CD1c-positive myeloid dendritic cell (primary cell): ENCODE measurements around the gene MEAK7.

Experiments used
- DNase-seq: peaks from one replicate; pipeline ENCODE4 v3.0.0-alpha.2; 2016; ENCODE audit errors: extremely low spot score

MEAK7 gene

GRCh38 chr16:84513123-84513522 is 8.7 kb upstream of the MEAK7 start:
- no peak for DNase-seq

GRCh38 chr16:84511831-84512230 is 7.4 kb upstream of the MEAK7 start:
- no peak for DNase-seq

GRCh38 chr16:84511180-84511800 is 6.8 kb upstream of the MEAK7 start:
- DNase-seq: peak; percentile 91

- no peak for DNase-seq
These were observed 4.8 kb upstream of the MEAK7 start for GRCh38 chr16:84509032-84509950.

GRCh38 chr16:84508502-84508901 is 4.0 kb upstream of the MEAK7 start:
- no peak for DNase-seq

GRCh38 chr16:84507011-84507982 is 2.8 kb upstream of the MEAK7 start:
- peak; percentile 52 for DNase-seq

- no peak for DNase-seq
These were observed 1.1 kb upstream of the MEAK7 start for GRCh38 chr16:84505249-84506187.

GRCh38 chr16:84503751-84504395 is 586 bp downstream of the MEAK7 start:
- DNase-seq: no peak

GRCh38 chr16:84502581-84502980 is 1.9 kb downstream of the MEAK7 start:
- no peak for DNase-seq

GRCh38 chr16:84502075-84502474 is 2.4 kb downstream of the MEAK7 start:
- DNase-seq: no peak

GRCh38 chr16:84501077-84501735 is 3.3 kb downstream of the MEAK7 start:
- no peak for DNase-seq

GRCh38 chr16:84500531-84500930 is 3.9 kb downstream of the MEAK7 start:
- no peak for DNase-seq

- no peak for DNase-seq
These were observed 4.8 kb downstream of the MEAK7 start for GRCh38 chr16:84499638-84500037.

- no peak for DNase-seq
These were observed 5.4 kb downstream of the MEAK7 start for GRCh38 chr16:84498859-84499620.

GRCh38 chr16:84498223-84498610 is 6.2 kb downstream of the MEAK7 start:
- DNase-seq: no peak

- DNase-seq: no peak
These were observed 6.8 kb downstream of the MEAK7 start for GRCh38 chr16:84497418-84498222.

GRCh38 chr16:84496991-84497390 is 7.5 kb downstream of the MEAK7 start:
- DNase-seq: no peak

- DNase-seq: no peak
These were observed 9.0 kb downstream of the MEAK7 start for GRCh38 chr16:84495506-84495905.
